ENCODE data around the gene ATP2A3. TPM values are rescaled to one million over a fixed set of nuclear protein-coding genes. Genes with fewer than 3 reads are reported as not detected.

The ATP2A3 gene
- total RNA-seq, 1 donor from 2014 or later = 541 TPM

GRCh38 chr17:3890082-3890877, 74.0 kb downstream of the ATP2A3 start:
- ChIA-PET CTCF (interaction anchor here (1.5 to 2.8 kb wide), 3 partner anchors 24 to 44 kb away, joined by 4 to 7 read pairs (median 4); partner anchors contain the start of gene NCBP3), POLR2A (interaction anchor here (0.5 to 2.7 kb wide), 10 partner anchors 10 to 253 kb away, joined by 3 to 13 read pairs (median 6); partner anchors contain the start of genes NCBP3 and P2RX1)
- DNase-seq (peak; percentile 54), ATAC-seq (ENCODE audit: low read depth) (peak; percentile 22)
- no peak overlapping the region for H3K27ac Mint-ChIP-seq
- H3K27me3 Mint-ChIP-seq = no peaks in the 10 kb centered on the region
- H3K9me3 Mint-ChIP-seq = no peaks in the 10 kb centered on the region
- H3K4me1 Mint-ChIP-seq = peaks cover 57% of the 10 kb centered on the region
- peak overlapping the region; percentile 38 for H3K4me3 Mint-ChIP-seq
- intact Hi-C loops (cut with micrococcal nuclease) = no loop called here
- no peaks in the 10 kb centered on the region for H3K36me3 Mint-ChIP-seq (ENCODE audit: low read depth)
- no peak for TF ChIP-seq CTCF (IDR thresholded peaks at IDR 0.05)

GRCh38 chr17:3889325-3890012, 74.8 kb downstream of the ATP2A3 start:
- no peak for TF ChIP-seq CTCF (IDR thresholded peaks at IDR 0.05)
- ChIA-PET POLR2A (interaction anchor here (0.5 to 2.7 kb wide), 8 partner anchors 10 to 74 kb away, joined by 3 to 13 read pairs (median 6); partner anchors contain the start of genes NCBP3 and P2RX1), CTCF (interaction anchor here (1.5 to 2.8 kb wide), 3 partner anchors 25 to 43 kb away, joined by 4 to 7 read pairs (median 4); partner anchors contain the start of gene NCBP3)
- ATAC-seq (ENCODE audit: low read depth) (no peak), DNase-seq (no peak)
- intact Hi-C loops (cut with micrococcal nuclease) = no loop called here
- peaks cover 52% of the 10 kb centered on the region for H3K4me1 Mint-ChIP-seq
- no peaks in the 10 kb centered on the region for H3K36me3 Mint-ChIP-seq (ENCODE audit: low read depth)
- H3K27ac Mint-ChIP-seq = no peak overlapping the region
- no peaks in the 10 kb centered on the region for H3K9me3 Mint-ChIP-seq
- no peak overlapping the region for H3K4me3 Mint-ChIP-seq
- no peaks in the 10 kb centered on the region for H3K27me3 Mint-ChIP-seq

GRCh38 chr17:3888343-3889171, 75.7 kb downstream of the ATP2A3 start:
- intact Hi-C loops (cut with micrococcal nuclease) = no loop called here

DNA sequence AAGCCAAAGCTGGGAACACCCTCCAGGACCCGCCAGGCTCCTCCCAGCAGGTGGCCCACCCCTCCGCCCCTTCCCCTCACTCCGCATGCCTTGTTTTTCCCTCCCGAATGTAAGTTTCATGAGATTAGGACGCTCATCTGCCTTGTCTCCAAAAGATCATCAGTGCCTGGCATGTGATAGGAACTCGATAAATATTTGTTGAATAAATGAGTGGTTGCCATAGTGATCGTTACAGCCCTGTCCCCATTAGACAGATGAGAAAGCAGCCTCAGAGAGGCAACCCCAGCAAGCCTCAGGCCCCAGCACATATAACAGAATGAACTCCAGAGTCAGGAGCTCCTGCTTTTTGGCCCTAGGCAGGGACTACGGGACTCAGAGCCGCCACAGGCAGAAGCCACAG, 76.4 kb downstream of the ATP2A3 start:
- intact Hi-C loops (cut with micrococcal nuclease) = no loop called here
- no peak for DNase-seq
- Mint-ChIP-seq H3K36me3 (ENCODE audit: low read depth) (peaks cover 2% of the 10 kb centered on the region), H3K27ac (no peak overlapping the region), H3K9me3 (no peaks in the 10 kb centered on the region), H3K4me1 (peaks cover 44% of the 10 kb centered on the region), H3K4me3 (no peak overlapping the region), H3K27me3 (no peaks in the 10 kb centered on the region)
- TF ChIP-seq CTCF (IDR thresholded peaks at IDR 0.05) = no peak
- ChIA-PET POLR2A (no interaction called here), CTCF (no interaction called here)
- no peak for ATAC-seq (ENCODE audit: low read depth)

More at GRCh38 chr17:3888343-3889171, 75.7 kb downstream of the ATP2A3 start:
- no peaks in the 10 kb centered on the region for H3K9me3 Mint-ChIP-seq
- no peak for ATAC-seq (ENCODE audit: low read depth)
- H3K4me3 Mint-ChIP-seq = no peak overlapping the region
- ChIA-PET POLR2A (interaction anchor here (2.7 kb wide), 1 partner anchor 26 kb away, joined by 13 read pairs; no protein-coding TSS in a partner anchor), CTCF (no interaction called here)
- no peak for TF ChIP-seq CTCF (IDR thresholded peaks at IDR 0.05)
- no peak overlapping the region for H3K27ac Mint-ChIP-seq
- no peaks in the 10 kb centered on the region for H3K27me3 Mint-ChIP-seq
- no peaks in the 10 kb centered on the region for H3K36me3 Mint-ChIP-seq (ENCODE audit: low read depth)
- DNase-seq = no peak
- H3K4me1 Mint-ChIP-seq = peaks cover 47% of the 10 kb centered on the region
